Suprapubic skin (tissue), 4 donors: ENCODE measurements around the gene APC.

Source experiments
- CTCF ChIP-seq, 2 donors: fragments of 200-600 bp in 1 of 2; fragments of 450-650 bp in 1 of 2; sonication (generic) in 1 of 2; IDR thresholded peaks; one replicate each; pipeline ENCODE4 v1.5.1; 2016 to 2019; ENCODE audit warnings: antibody characterized with exemption in 2 of 2, mild to moderate bottlenecking in 1 of 2, moderate library complexity in 1 of 2
- EP300 ChIP-seq: sonication (generic); formaldehyde crosslinking; IDR thresholded peaks from one replicate; pipeline ENCODE4 v1.6.1; 2017; ENCODE audit warnings: antibody characterized with exemption
- POLR2A ChIP-seq, 2 donors: fragments of 450-650 bp; IDR thresholded peaks; one replicate each; pipeline ENCODE4 v1.6.1; 2017; ENCODE audit warnings: antibody characterized with exemption in 2 of 2, mild to moderate bottlenecking in 2 of 2, moderate library complexity in 2 of 2
- POLR2AphosphoS5 ChIP-seq, 3 donors: sonication (generic); formaldehyde crosslinking; IDR thresholded peaks; one replicate each; pipeline ENCODE4 v1.6.1; 2017; ENCODE audit warnings: antibody characterized with exemption in 3 of 3

GRCh38 chr5:112710896-112711295, 26.8 kb upstream of the APC start:
- TF ChIP-seq POLR2A (IDR thresholded peaks at IDR 0.05) (no peak), EP300 (no peak), CTCF (IDR thresholded peaks at IDR 0.05) (no peak), POLR2AphosphoS5 (IDR thresholded peaks at IDR 0.05) (no peak)
